OCI-LY7 (cell line): ENCODE measurements around the gene PPM1H.

ENCODE experiments used
- EZH2phosphoT487 ChIP-seq: fragments of 200-600 bp; sonication (generic); IDR thresholded peaks from 2 replicates; pipeline ENCODE4 v1.6.1; 2018; ENCODE audit warnings: low read depth, borderline replicate concordance, mild to moderate bottlenecking, mixed run types, antibody characterized with exemption, low read length, moderate library complexity, mixed read lengths
- TF ChIP-seq, protein P1 (sequence below): fragments of 200-600 bp; sonication (generic); conservative IDR thresholded peaks from 2 replicates; pipeline ENCODE4 v1.5.1; 2014; ENCODE audit warnings: mild to moderate bottlenecking, antibody characterized with exemption, low read length, moderate library complexity, mixed read lengths

DNA sequence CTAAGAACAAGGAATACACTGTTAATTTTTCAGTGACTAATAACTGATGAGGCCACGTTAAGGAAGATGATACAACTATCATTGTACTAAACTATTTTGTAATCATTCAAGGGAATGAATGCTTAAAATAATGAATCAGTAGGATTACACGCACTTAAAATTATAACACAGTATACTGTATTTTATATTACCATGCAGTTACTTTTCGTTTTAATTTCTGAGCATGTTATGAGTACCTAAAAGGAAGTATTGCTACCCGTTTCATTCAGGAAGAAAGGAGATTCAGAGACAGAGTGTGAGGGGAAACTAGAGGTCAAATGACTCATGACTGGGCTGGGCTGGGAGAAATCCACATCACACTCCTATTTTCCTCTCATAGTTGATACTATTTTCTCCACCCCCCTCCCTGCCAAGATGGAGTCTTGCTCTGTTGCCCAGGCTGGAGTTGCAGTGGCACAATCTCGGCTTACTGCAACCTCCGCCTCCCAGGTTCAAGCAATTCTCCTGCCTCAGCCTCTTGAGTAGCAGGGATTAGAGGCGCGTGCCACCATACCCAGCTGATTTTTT lies 202.0 kb downstream of the PPM1H start:
- TF ChIP-seq, protein P1, sequence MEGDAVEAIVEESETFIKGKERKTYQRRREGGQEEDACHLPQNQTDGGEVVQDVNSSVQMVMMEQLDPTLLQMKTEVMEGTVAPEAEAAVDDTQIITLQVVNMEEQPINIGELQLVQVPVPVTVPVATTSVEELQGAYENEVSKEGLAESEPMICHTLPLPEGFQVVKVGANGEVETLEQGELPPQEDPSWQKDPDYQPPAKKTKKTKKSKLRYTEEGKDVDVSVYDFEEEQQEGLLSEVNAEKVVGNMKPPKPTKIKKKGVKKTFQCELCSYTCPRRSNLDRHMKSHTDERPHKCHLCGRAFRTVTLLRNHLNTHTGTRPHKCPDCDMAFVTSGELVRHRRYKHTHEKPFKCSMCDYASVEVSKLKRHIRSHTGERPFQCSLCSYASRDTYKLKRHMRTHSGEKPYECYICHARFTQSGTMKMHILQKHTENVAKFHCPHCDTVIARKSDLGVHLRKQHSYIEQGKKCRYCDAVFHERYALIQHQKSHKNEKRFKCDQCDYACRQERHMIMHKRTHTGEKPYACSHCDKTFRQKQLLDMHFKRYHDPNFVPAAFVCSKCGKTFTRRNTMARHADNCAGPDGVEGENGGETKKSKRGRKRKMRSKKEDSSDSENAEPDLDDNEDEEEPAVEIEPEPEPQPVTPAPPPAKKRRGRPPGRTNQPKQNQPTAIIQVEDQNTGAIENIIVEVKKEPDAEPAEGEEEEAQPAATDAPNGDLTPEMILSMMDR = no peak
- no peak for TF ChIP-seq EZH2phosphoT487
